ENCODE results near the gene SLC9A3. TPM values are rescaled to one million over a fixed set of nuclear protein-coding genes. Genes with fewer than 3 reads are reported as not detected.
A peak's percentile ranks its signal among the peaks of the same experiment; 100 is the strongest.

SLC9A3 gene
- total and polyA plus RNA-seq, 8 donors = 0.60 to 1.9 (median 0.95) TPM

- no peak for TF ChIP-seq CTCF (IDR thresholded peaks at IDR 0.05)
- Histone ChIP-seq H3K27me3 (peaks cover 0 to 13% (median 0%) of the 10 kb centered on the region in 4 donors), H3K27ac (no peak overlapping the region), H3K4me1 (peaks cover 0 to 6% (median 6%) of the 10 kb centered on the region in 3 donors), H3K4me3 (no peak overlapping the region), H3K36me3 (no peaks in the 10 kb centered on the region), H3K9me3 (no peaks in the 10 kb centered on the region)
- FAIRE-seq = no peak
- no peak for ATAC-seq
- 35 to 58% methylated on average over 17 of the region's 18 CpGs for WGBS, 2 donors
- peak in 1 of 6 donors; percentile 64 for DNase-seq
- intact Hi-C loops (cut with DNase I) = no loop called here
Observed at GRCh38 chr5:478369-478981, 45.8 kb downstream of the SLC9A3 start.

DNA sequence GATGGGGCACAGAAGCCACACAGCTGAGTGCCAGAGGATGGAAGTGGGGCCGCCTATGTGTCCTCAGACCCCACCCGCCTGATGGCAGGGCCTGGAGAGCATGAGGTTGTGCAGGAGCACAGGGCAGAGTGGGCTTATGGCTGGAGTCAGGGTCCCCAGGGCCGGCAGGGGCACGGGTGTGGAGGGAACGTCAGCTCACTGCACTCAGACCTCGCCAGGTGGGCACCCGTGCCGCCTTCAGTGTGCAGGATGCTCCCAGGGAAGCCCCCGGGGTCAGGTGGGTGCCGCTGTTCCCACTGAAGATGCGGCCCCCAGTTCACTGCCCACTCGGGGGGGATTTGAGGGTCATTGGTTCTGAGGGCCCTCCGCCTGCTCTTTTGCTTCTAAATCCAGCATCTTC, 46.4 kb downstream of the SLC9A3 start:
- H3K36me3 ChIP-seq = no peaks in the 10 kb centered on the region
- no peak for TF ChIP-seq CTCF (IDR thresholded peaks at IDR 0.05)
- H3K27ac ChIP-seq = no peak overlapping the region
- H3K27me3 ChIP-seq = peaks cover 0 to 13% (median 0%) of the 10 kb centered on the region in 4 donors
- FAIRE-seq = no peak
- 53 to 72% methylated on average over 13 of the region's 13 CpGs for WGBS, 2 donors
- peak in 1 of 6 donors; percentile 65 for DNase-seq
- H3K4me3 ChIP-seq = no peak overlapping the region
- H3K4me1 ChIP-seq = peaks cover 0 to 6% (median 6%) of the 10 kb centered on the region in 3 donors
- intact Hi-C loops (cut with DNase I) = no loop called here
- no peaks in the 10 kb centered on the region for H3K9me3 ChIP-seq
- ATAC-seq = no peak

DNA sequence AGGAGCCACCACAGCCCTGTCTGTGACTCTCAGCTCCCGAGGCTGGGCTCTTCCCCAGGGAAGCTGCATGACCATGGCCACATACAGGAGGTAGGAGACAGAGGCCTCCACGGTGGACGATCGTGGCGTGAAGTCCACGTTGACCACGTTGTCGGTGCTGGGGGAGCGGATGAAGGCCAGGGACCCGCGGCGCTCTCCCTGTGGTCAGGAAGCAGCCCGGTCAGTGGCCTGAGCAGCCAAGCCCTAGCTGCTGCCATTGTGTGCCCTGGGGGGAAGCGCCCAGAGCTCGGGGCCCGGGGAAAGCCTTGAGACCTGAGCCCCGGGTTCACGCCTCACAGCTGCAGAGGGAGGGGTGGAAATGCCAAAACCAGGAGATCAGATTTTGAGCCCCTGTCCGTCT, 47.0 kb downstream of the SLC9A3 start:
- WGBS, 2 donors = 49 to 74% methylated on average over 19 of the region's 19 CpGs
- intact Hi-C loops (cut with DNase I) = no loop called here
- Histone ChIP-seq H3K27ac (no peak overlapping the region), H3K4me3 (no peak overlapping the region), H3K9me3 (no peaks in the 10 kb centered on the region), H3K4me1 (peaks cover 0 to 6% (median 6%) of the 10 kb centered on the region in 3 donors), H3K36me3 (no peaks in the 10 kb centered on the region), H3K27me3 (peaks cover 0 to 13% (median 0%) of the 10 kb centered on the region in 4 donors)
- no peak for ATAC-seq
- no peak for TF ChIP-seq CTCF (IDR thresholded peaks at IDR 0.05)
- peak in 1 of 6 donors; percentile 63 for DNase-seq
- FAIRE-seq = no peak

- peaks cover 0 to 10% (median 6%) of the 10 kb centered on the region in 3 donors for H3K4me1 ChIP-seq
- intact Hi-C loops (cut with DNase I) = no loop called here
- H3K27me3 ChIP-seq = peaks cover 0 to 13% (median 0%) of the 10 kb centered on the region in 4 donors
- DNase-seq = peak in 1 of 6 donors; percentile 17
- ATAC-seq = no peak
- H3K9me3 ChIP-seq = no peaks in the 10 kb centered on the region
- no peak overlapping the region for H3K4me3 ChIP-seq
- no peak for TF ChIP-seq CTCF (IDR thresholded peaks at IDR 0.05)
- FAIRE-seq = no peak
- 49 to 79% methylated on average over 9 of the region's 9 CpGs for WGBS, 2 donors
- H3K36me3 ChIP-seq = no peaks in the 10 kb centered on the region
- no peak overlapping the region for H3K27ac ChIP-seq
Observed at GRCh38 chr5:476814-477175, 47.5 kb downstream of the SLC9A3 start.

GRCh38 chr5:476102-476813, 48.0 kb downstream of the SLC9A3 start:
- no peak overlapping the region for H3K27ac ChIP-seq
- H3K4me3 ChIP-seq = no peak overlapping the region
- FAIRE-seq = no peak
- peak in 3 of 6 donors; percentile 29 to 73 (median 58) for DNase-seq
- no peaks in the 10 kb centered on the region for H3K9me3 ChIP-seq
- peaks cover 0 to 13% (median 0%) of the 10 kb centered on the region in 4 donors for H3K27me3 ChIP-seq
- ATAC-seq = no peak
- TF ChIP-seq CTCF (IDR thresholded peaks at IDR 0.05) = no peak
- WGBS, 2 donors = 57 to 73% methylated on average over 51 of the region's 51 CpGs
- no peaks in the 10 kb centered on the region for H3K36me3 ChIP-seq
- peaks cover 0 to 13% (median 6%) of the 10 kb centered on the region in 3 donors for H3K4me1 ChIP-seq
- intact Hi-C loops (cut with DNase I) = no loop called here

All from pancreas (tissue), 10 donors.